ENCODE measurements around the gene MS4A4E. TPM values are rescaled to one million over a fixed set of nuclear protein-coding genes. Genes with fewer than 3 reads are reported as not detected.

MS4A4E gene
- total RNA-seq, 2 donors from 2014 or later = 0.31 TPM; not detected in 1

DNA sequence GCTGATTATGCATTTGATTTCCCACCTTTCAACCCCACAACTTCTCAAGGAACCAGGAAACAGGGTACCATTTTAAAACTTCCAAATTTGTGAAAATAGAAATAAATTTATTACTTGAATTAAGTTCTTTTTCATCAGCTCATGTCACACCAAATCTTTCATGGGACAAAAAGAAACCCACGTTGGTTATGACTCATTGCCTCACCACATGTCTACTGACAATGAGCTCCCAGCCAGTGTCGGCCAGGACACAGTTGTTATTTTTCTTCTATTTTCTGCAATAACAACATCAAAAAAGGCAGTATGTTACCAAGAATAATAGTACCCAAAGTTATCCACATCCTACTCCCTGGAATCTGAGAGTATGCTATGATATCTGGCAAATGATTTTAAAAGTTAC, 77.4 kb downstream of the MS4A4E start:
- no peaks in the 10 kb centered on the region for H3K36me3 ChIP-seq (ENCODE audit: control insufficient read depth, insufficient read depth, low read length)
- H3K9ac ChIP-seq (ENCODE audit: extremely low read depth, low read length, poor library complexity, severe bottlenecking) = no peak overlapping the region
- H3K9me3 ChIP-seq (ENCODE audit: control insufficient read depth, low read length) = peaks cover 21% of the 10 kb centered on the region
- Mint-ChIP-seq H3K27me3 (ENCODE audit: insufficient read depth) (peaks cover 1% of the 10 kb centered on the region), H3K4me1 (no peaks in the 10 kb centered on the region), H3K36me3 (ENCODE audit: low read depth) (no peaks in the 10 kb centered on the region), H3K4me3 (no peak overlapping the region), H3K27ac (no peak overlapping the region), H3K9me3 (peaks cover 41% of the 10 kb centered on the region)
- DNase-seq = no peak
- H3K4me1 ChIP-seq (ENCODE audit: control insufficient read depth, insufficient read depth, low read length) = no peaks in the 10 kb centered on the region
- no peaks in the 10 kb centered on the region for H3K27me3 ChIP-seq (ENCODE audit: control insufficient read depth, insufficient read depth, low read length, poor library complexity, severe bottlenecking)
- WGBS, 2 experiments (ENCODE audit: insufficient coverage in 1 of 2, insufficient read length in 1 of 2) = 75 to 80% methylated on average over 2 of the region's 2 CpGs
- H3K4me3 ChIP-seq (ENCODE audit: low read length) = no peak overlapping the region
- no peak overlapping the region for H3K27ac ChIP-seq (ENCODE audit: low read depth, low read length)
- TF ChIP-seq CTCF (conservative IDR thresholded peaks at IDR 0.05) = no peak

DNA sequence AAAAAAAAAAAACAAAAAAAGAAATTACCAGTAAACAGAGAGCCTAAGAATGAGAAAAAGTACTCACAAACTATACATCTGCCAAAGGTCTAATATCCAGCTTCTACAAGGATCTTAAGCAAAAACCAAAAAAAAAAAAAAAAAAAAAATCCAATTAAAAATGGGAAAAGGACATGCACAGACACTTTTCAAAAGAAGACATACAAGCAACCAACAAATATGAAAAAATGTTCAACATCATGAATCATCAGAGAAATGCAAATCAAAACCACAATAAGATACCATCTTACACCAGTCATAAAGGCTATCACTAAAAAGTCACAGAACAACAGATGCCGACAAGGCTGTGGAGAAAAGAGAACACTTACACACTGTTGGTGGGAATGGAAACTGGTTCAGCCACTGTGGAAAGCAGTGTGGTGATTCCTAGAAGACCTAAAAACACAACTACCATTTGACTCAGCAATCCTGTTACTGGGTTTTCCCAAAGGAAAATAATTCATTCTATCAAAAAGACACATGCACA, 78.3 kb downstream of the MS4A4E start:
- no peak for DNase-seq
- Mint-ChIP-seq H3K36me3 (ENCODE audit: low read depth) (no peaks in the 10 kb centered on the region), H3K4me3 (no peak overlapping the region), H3K27me3 (ENCODE audit: insufficient read depth) (peaks cover 1% of the 10 kb centered on the region), H3K9me3 (peaks cover 32% of the 10 kb centered on the region), H3K4me1 (no peaks in the 10 kb centered on the region), H3K27ac (no peak overlapping the region)
- WGBS, 2 experiments (ENCODE audit: insufficient coverage in 1 of 2, insufficient read length in 1 of 2) = 92% methylated on average over 1 of the region's 1 CpG; no CpG with 5 or more reads in 1 of the 2 experiments
- H3K9me3 ChIP-seq (ENCODE audit: control insufficient read depth, low read length) = peaks cover 18% of the 10 kb centered on the region
- H3K27ac ChIP-seq (ENCODE audit: low read depth, low read length) = no peak overlapping the region
- H3K27me3 ChIP-seq (ENCODE audit: control insufficient read depth, insufficient read depth, low read length, poor library complexity, severe bottlenecking) = no peaks in the 10 kb centered on the region
- no peak for TF ChIP-seq CTCF (conservative IDR thresholded peaks at IDR 0.05)
- H3K4me3 ChIP-seq (ENCODE audit: low read length) = no peak overlapping the region
- H3K9ac ChIP-seq (ENCODE audit: extremely low read depth, low read length, poor library complexity, severe bottlenecking) = no peak overlapping the region
- H3K36me3 ChIP-seq (ENCODE audit: control insufficient read depth, insufficient read depth, low read length) = no peaks in the 10 kb centered on the region
- no peaks in the 10 kb centered on the region for H3K4me1 ChIP-seq (ENCODE audit: control insufficient read depth, insufficient read depth, low read length)

GRCh38 chr11:60161766-60162165, 81.2 kb downstream of the MS4A4E start:
- WGBS, 2 experiments (ENCODE audit: insufficient coverage in 1 of 2, insufficient read length in 1 of 2) = 86 to 100% methylated on average over 3 to 4 of the region's 4 CpGs
- Mint-ChIP-seq H3K36me3 (ENCODE audit: low read depth) (no peaks in the 10 kb centered on the region), H3K4me3 (no peak overlapping the region), H3K27me3 (ENCODE audit: insufficient read depth) (no peaks in the 10 kb centered on the region), H3K27ac (no peak overlapping the region), H3K4me1 (no peaks in the 10 kb centered on the region), H3K9me3 (peaks cover 12% of the 10 kb centered on the region)
- Histone ChIP-seq H3K4me3 (ENCODE audit: low read length) (no peak overlapping the region), H3K36me3 (ENCODE audit: control insufficient read depth, insufficient read depth, low read length) (no peaks in the 10 kb centered on the region), H3K9ac (ENCODE audit: extremely low read depth, low read length, poor library complexity, severe bottlenecking) (no peak overlapping the region), H3K9me3 (ENCODE audit: control insufficient read depth, low read length) (no peaks in the 10 kb centered on the region), H3K4me1 (ENCODE audit: control insufficient read depth, insufficient read depth, low read length) (no peaks in the 10 kb centered on the region), H3K27ac (ENCODE audit: low read depth, low read length) (no peak overlapping the region), H3K27me3 (ENCODE audit: control insufficient read depth, insufficient read depth, low read length, poor library complexity, severe bottlenecking) (no peaks in the 10 kb centered on the region)
- TF ChIP-seq CTCF (conservative IDR thresholded peaks at IDR 0.05) = no peak
- no peak for DNase-seq
